Neuronal stem cell (in vitro differentiated cells): ENCODE data around the gene STX11.

Source experiments
- DNase-seq: peaks from one replicate; pipeline ENCODE4 v3.0.0-alpha.2; 2013; ENCODE audit warnings: low spot score
- H2AFZ ChIP-seq: one replicate; pipeline ENCODE4 v1.6.1; 2013; ENCODE audit warnings: mild to moderate bottlenecking, low read length, inconsistent platforms
- H2AK5ac ChIP-seq: 2 replicates; pipeline ENCODE4 v1.6.1; 2013; ENCODE audit warnings: low read depth, mild to moderate bottlenecking, inconsistent platforms, low read length, moderate library complexity, mixed read lengths
- H2BK120ac ChIP-seq: 2 replicates; pipeline ENCODE4 v1.6.1; 2013; ENCODE audit warnings: low read depth, mild to moderate bottlenecking, inconsistent platforms, low read length, moderate library complexity, mixed read lengths
- H2BK12ac ChIP-seq: one replicate; pipeline ENCODE4 v1.6.1; 2013; ENCODE audit warnings: low read length, inconsistent platforms
- H2BK15ac ChIP-seq: 2 replicates; pipeline ENCODE4 v1.6.1; 2013; ENCODE audit warnings: mild to moderate bottlenecking, low read length, inconsistent platforms, mixed read lengths
- H2BK5ac ChIP-seq: one replicate; pipeline ENCODE4 v1.6.1; 2013; ENCODE audit warnings: inconsistent platforms, mild to moderate bottlenecking, low read length, moderate library complexity
- H3K14ac ChIP-seq: one replicate; pipeline ENCODE4 v1.6.1; 2013; ENCODE audit warnings: low read length, inconsistent platforms
- H3K18ac ChIP-seq: 2 replicates; pipeline ENCODE4 v1.6.1; 2013; ENCODE audit warnings: low read length, inconsistent platforms
- H3K23ac ChIP-seq: 2 replicates; pipeline ENCODE4 v1.6.1; 2013; ENCODE audit warnings: low read depth, mild to moderate bottlenecking, mixed read lengths, low read length, inconsistent platforms; ENCODE audit not compliant: poor library complexity
- H3K27ac ChIP-seq: replicated peaks from 3 replicates; pipeline ENCODE4 v1.5.1; 2013; ENCODE audit warnings: low read length, inconsistent platforms
- H3K27me3 ChIP-seq, 3 experiments: 2 replicates each; pipeline ENCODE4 v1.6.1; 2013; ENCODE audit warnings: low read length in 3 of 3, mild to moderate bottlenecking in 2 of 3, inconsistent platforms in 1 of 3, low read depth in 1 of 3, mixed read lengths in 1 of 3, moderate library complexity in 1 of 3; ENCODE audit not compliant: control insufficient read depth in 3 of 3, insufficient read depth in 3 of 3
- H3K36me3 ChIP-seq, 2 donors: replicated peaks in 1 of 2; 2 replicates each; pipeline ENCODE4 v1.6.1; 2013; ENCODE audit warnings: low read length in 2 of 2; ENCODE audit not compliant: control insufficient read depth in 2 of 2, insufficient read depth in 2 of 2
- H3K4ac ChIP-seq: 2 replicates; pipeline ENCODE4 v1.6.1; 2013; ENCODE audit warnings: inconsistent platforms, mild to moderate bottlenecking, low read length, moderate library complexity
- H3K4me1 ChIP-seq, 2 donors: 1 replicate in 1 of 2; 2 replicates in 1 of 2; pipeline ENCODE4 v1.6.1; 2013; ENCODE audit warnings: low read length in 2 of 2, low read depth in 1 of 2; ENCODE audit not compliant: control insufficient read depth in 2 of 2, insufficient read depth in 1 of 2
- H3K4me2 ChIP-seq: one replicate; pipeline ENCODE4 v1.6.1; 2013; ENCODE audit warnings: mild to moderate bottlenecking, low read length, inconsistent platforms; ENCODE audit not compliant: insufficient read depth, poor library complexity, severe bottlenecking
- H3K4me3 ChIP-seq, 2 donors: 2 replicates each; pipeline ENCODE4 v1.5.1; 2013; ENCODE audit warnings: low read length in 2 of 2, mild to moderate bottlenecking in 2 of 2, inconsistent platforms in 1 of 2, moderate library complexity in 1 of 2
- H3K79me1 ChIP-seq: one replicate; pipeline ENCODE4 v1.6.1; 2013; ENCODE audit warnings: low read depth, mild to moderate bottlenecking, inconsistent platforms, low read length, moderate library complexity
- H3K9ac ChIP-seq: one replicate; pipeline ENCODE4 v1.6.1; 2013; ENCODE audit warnings: mild to moderate bottlenecking, low read depth, low read length, inconsistent platforms; ENCODE audit not compliant: poor library complexity
- H3K9me3 ChIP-seq, 2 donors: replicated peaks in 1 of 2; 2 replicates each; pipeline versions ENCODE3 to v1.6.1; 2013; ENCODE audit warnings: low read length in 2 of 2, mild to moderate bottlenecking in 2 of 2, inconsistent platforms in 1 of 2, low read depth in 1 of 2, mixed read lengths in 1 of 2, moderate library complexity in 1 of 2; ENCODE audit not compliant: control insufficient read depth in 2 of 2, insufficient read depth in 1 of 2
- H4K8ac ChIP-seq: one replicate; pipeline ENCODE4 v1.6.1; 2013; ENCODE audit warnings: low read depth, mild to moderate bottlenecking, inconsistent platforms, low read length, moderate library complexity
- H4K91ac ChIP-seq: one replicate; pipeline ENCODE4 v1.6.1; 2013; ENCODE audit warnings: low read length, low read depth, mild to moderate bottlenecking, inconsistent platforms; ENCODE audit not compliant: poor library complexity
- WGBS, 2 donors: extraction: QIAGEN DNeasy Blood & Tissue Kit; methylation state at CpG; one replicate each; pipeline ENCODE4 v1.1.7; 2013; ENCODE audit warnings: missing lambda C conversion rate in 2 of 2, mixed read lengths in 1 of 2; ENCODE audit not compliant: insufficient read length in 2 of 2, insufficient replicate concordance in 1 of 2; ENCODE audit errors: extremely low coverage in 2 of 2; 5-methylcytosine and 5-hydroxymethylcytosine counted together

The STX11 gene

GRCh38 chr6:144106206-144106605 is 44.1 kb upstream of the STX11 start:
- WGBS, 2 donors: no CpG with 5 or more reads among the region's 1 CpG
- H3K36me3 ChIP-seq: no peaks in the 10 kb centered on the region
- H3K79me1 ChIP-seq: no peaks in the 10 kb centered on the region
- no peak overlapping the region for H3K4ac ChIP-seq
- no peaks in the 10 kb centered on the region for H3K9me3 ChIP-seq
- no peak overlapping the region for H2BK120ac ChIP-seq
- H2BK5ac ChIP-seq: no peak overlapping the region
- H3K9ac ChIP-seq: no peak overlapping the region
- H3K27me3 ChIP-seq: no peaks in the 10 kb centered on the region
- DNase-seq: no peak
- H3K4me3 ChIP-seq: no peak overlapping the region
- no peak overlapping the region for H2BK12ac ChIP-seq
- no peak overlapping the region for H3K23ac ChIP-seq
- no peak overlapping the region for H3K14ac ChIP-seq
- no peak overlapping the region for H2AFZ ChIP-seq
- no peak overlapping the region for H3K27ac ChIP-seq
- H4K91ac ChIP-seq: no peak overlapping the region
- H3K4me1 ChIP-seq: peaks cover 0 to 2% of the 10 kb centered on the region in 2 donors
- no peak overlapping the region for H4K8ac ChIP-seq
- no peak overlapping the region for H3K18ac ChIP-seq
- H3K4me2 ChIP-seq: no peak overlapping the region
- H2AK5ac ChIP-seq: no peak overlapping the region
- no peak overlapping the region for H2BK15ac ChIP-seq

GRCh38 chr6:144110210-144110609 is 40.1 kb upstream of the STX11 start:
- Histone ChIP-seq H3K14ac (no peak overlapping the region), H3K27ac (no peak overlapping the region), H3K18ac (no peak overlapping the region), H3K79me1 (no peaks in the 10 kb centered on the region), H2AFZ (no peak overlapping the region), H2AK5ac (no peak overlapping the region), H2BK5ac (no peak overlapping the region), H2BK120ac (no peak overlapping the region), H3K27me3 (no peaks in the 10 kb centered on the region), H2BK15ac (no peak overlapping the region), H4K91ac (no peak overlapping the region), H3K4me3 (no peak overlapping the region), H4K8ac (no peak overlapping the region), H3K4me2 (no peak overlapping the region), H3K36me3 (no peaks in the 10 kb centered on the region), H2BK12ac (no peak overlapping the region), H3K9me3 (no peaks in the 10 kb centered on the region), H3K4me1 (peaks cover 0 to 2% of the 10 kb centered on the region in 2 donors), H3K23ac (no peak overlapping the region), H3K4ac (no peak overlapping the region), H3K9ac (no peak overlapping the region)
- no peak for DNase-seq
- no CpG with 5 or more reads among the region's 5 CpGs for WGBS, 2 donors

- Histone ChIP-seq H2BK15ac (no peak overlapping the region), H2BK5ac (no peak overlapping the region), H2AK5ac (no peak overlapping the region), H3K4me1 (peaks cover 0 to 2% of the 10 kb centered on the region in 2 donors), H3K4ac (no peak overlapping the region), H3K79me1 (no peaks in the 10 kb centered on the region), H2BK12ac (no peak overlapping the region), H3K9ac (no peak overlapping the region), H3K23ac (no peak overlapping the region), H4K91ac (no peak overlapping the region), H3K27ac (no peak overlapping the region), H3K9me3 (no peaks in the 10 kb centered on the region), H3K27me3 (no peaks in the 10 kb centered on the region), H2BK120ac (no peak overlapping the region), H2AFZ (no peak overlapping the region), H3K18ac (no peak overlapping the region), H3K14ac (no peak overlapping the region), H3K4me2 (no peak overlapping the region), H3K4me3 (no peak overlapping the region), H3K36me3 (no peaks in the 10 kb centered on the region), H4K8ac (no peak overlapping the region)
- no CpG with 5 or more reads among the region's 6 CpGs for WGBS, 2 donors
- no peak for DNase-seq
Measured at GRCh38 chr6:144113366-144113765, 37.0 kb upstream of the STX11 start.

- H4K8ac ChIP-seq: no peak overlapping the region
- no peak overlapping the region for H2AFZ ChIP-seq
- H2BK12ac ChIP-seq: no peak overlapping the region
- no peak overlapping the region for H2BK15ac ChIP-seq
- H3K9me3 ChIP-seq: no peaks in the 10 kb centered on the region
- no peak overlapping the region for H3K4me3 ChIP-seq
- no peak overlapping the region for H2AK5ac ChIP-seq
- no peak overlapping the region for H3K27ac ChIP-seq
- no CpG with 5 or more reads among the region's 3 CpGs for WGBS, 2 donors
- DNase-seq: no peak
- no peak overlapping the region for H3K14ac ChIP-seq
- no peaks in the 10 kb centered on the region for H3K27me3 ChIP-seq
- no peak overlapping the region for H3K23ac ChIP-seq
- H3K36me3 ChIP-seq: no peaks in the 10 kb centered on the region
- no peak overlapping the region for H3K9ac ChIP-seq
- no peaks in the 10 kb centered on the region for H3K4me1 ChIP-seq
- no peak overlapping the region for H3K18ac ChIP-seq
- no peaks in the 10 kb centered on the region for H3K79me1 ChIP-seq
- H3K4me2 ChIP-seq: no peak overlapping the region
- no peak overlapping the region for H3K4ac ChIP-seq
- H4K91ac ChIP-seq: no peak overlapping the region
- H2BK120ac ChIP-seq: no peak overlapping the region
- no peak overlapping the region for H2BK5ac ChIP-seq
Measured at GRCh38 chr6:144115219-144115618, 35.1 kb upstream of the STX11 start.
